ENCODE results near the gene SRCAP.

Gene SRCAP

GRCh38 chr16:30736995-30737793 lies 38.2 kb downstream of the SRCAP start:
- no peak for DNase-seq (ENCODE audit: low spot score)

- no peak for DNase-seq (ENCODE audit: low spot score)
These were observed 39.0 kb downstream of the SRCAP start for GRCh38 chr16:30737794-30738648.

GRCh38 chr16:30738984-30739951 lies 40.3 kb downstream of the SRCAP start:
- no peak for DNase-seq (ENCODE audit: low spot score)

- peak; percentile 6 for DNase-seq (ENCODE audit: low spot score)
These were observed 41.6 kb downstream of the SRCAP start for GRCh38 chr16:30740364-30741251.

- DNase-seq (ENCODE audit: low spot score), result no peak
These were observed 42.5 kb downstream of the SRCAP start for GRCh38 chr16:30741461-30741914.

GRCh38 chr16:30743716-30744115 lies 44.7 kb downstream of the SRCAP start:
- no peak for DNase-seq (ENCODE audit: low spot score)

- no peak for DNase-seq (ENCODE audit: low spot score)
These were observed 45.2 kb downstream of the SRCAP start for GRCh38 chr16:30744183-30744582.

GRCh38 chr16:30745082-30745481 lies 46.1 kb downstream of the SRCAP start:
- DNase-seq (ENCODE audit: low spot score), result no peak

GRCh38 chr16:30746638-30747175 lies 47.7 kb downstream of the SRCAP start:
- no peak for DNase-seq (ENCODE audit: low spot score)

GRCh38 chr16:30747331-30747730 lies 48.4 kb downstream of the SRCAP start:
- DNase-seq (ENCODE audit: low spot score), result no peak

GRCh38 chr16:30747799-30748633 lies 49.0 kb downstream of the SRCAP start, which contains the start of gene PHKG2:
TSS of gene PHKG2 (plus strand) at chr16:30748425. CDS start at chr16:30748821, 396 bp downstream.
- peak; percentile 99 for DNase-seq (ENCODE audit: low spot score)

GRCh38 chr16:30748634-30749445 lies 49.9 kb downstream of the SRCAP start:
- no peak for DNase-seq (ENCODE audit: low spot score)

- DNase-seq (ENCODE audit: low spot score), result no peak
These were observed 51.2 kb downstream of the SRCAP start for GRCh38 chr16:30750201-30750600.

- DNase-seq (ENCODE audit: low spot score), result no peak
These were observed 52.0 kb downstream of the SRCAP start for GRCh38 chr16:30750876-30751465.

- DNase-seq (ENCODE audit: low spot score), result no peak
These were observed 54.6 kb downstream of the SRCAP start for GRCh38 chr16:30753596-30753995.

- no peak for DNase-seq (ENCODE audit: low spot score)
These were observed 57.2 kb downstream of the SRCAP start for GRCh38 chr16:30755955-30756780.

GRCh38 chr16:30756781-30757100 lies 57.8 kb downstream of the SRCAP start:
- DNase-seq (ENCODE audit: low spot score), result no peak
